GM21423 (cell line): ENCODE results near the gene SORL1.

ENCODE experiments used
- ATAC-seq: cut with Tn5 transposase; IDR thresholded peaks from one replicate; pipeline ENCODE4 v1.9.1; 2021; ENCODE audit warnings: mild to moderate bottlenecking, moderate library complexity; ENCODE audit not compliant: unreplicated experiment

Gene SORL1

GRCh38 chr11:121426476-121427399, 25.4 kb upstream of the SORL1 start:
- no peak for ATAC-seq

- ATAC-seq, result no peak
Observed at GRCh38 chr11:121427400-121427744, 24.7 kb upstream of the SORL1 start.

GRCh38 chr11:121429556-121429955, 22.6 kb upstream of the SORL1 start:
- ATAC-seq, result no peak

DNA sequence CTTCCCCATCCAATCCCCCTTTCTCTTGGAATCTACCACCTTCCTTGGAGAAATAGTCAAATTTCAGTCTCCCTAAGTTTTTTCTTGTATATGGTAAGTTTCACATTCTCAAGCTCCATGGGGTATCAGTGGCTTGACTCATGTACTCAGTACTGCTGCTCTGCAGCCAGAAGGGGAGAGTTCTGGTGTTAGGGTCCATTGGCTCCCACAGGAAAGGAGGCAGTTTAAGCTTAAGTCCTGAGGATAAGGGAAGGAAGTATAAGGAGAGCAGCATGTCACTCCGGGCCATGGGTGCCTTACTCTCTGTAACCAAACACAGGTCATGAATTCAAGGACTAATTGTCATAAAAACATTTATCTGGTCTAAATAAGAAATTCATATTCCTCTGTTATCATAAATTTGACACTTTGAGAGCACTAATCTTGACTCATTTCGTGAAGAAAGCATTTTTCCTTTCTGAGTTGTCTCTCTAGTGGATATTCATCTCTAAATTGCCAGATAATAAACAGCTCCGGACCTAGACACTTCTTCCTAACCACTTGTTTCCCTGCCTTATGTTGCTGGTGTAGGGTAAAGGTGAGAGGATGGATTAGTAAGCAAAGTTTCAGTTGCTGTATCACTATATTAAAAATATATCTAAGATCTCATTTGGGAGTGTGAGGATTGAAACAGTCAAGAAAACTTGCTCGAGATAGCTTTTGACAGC, 20.1 kb upstream of the SORL1 start:
- ATAC-seq, result no peak

- no peak for ATAC-seq
Observed at GRCh38 chr11:121435132-121435531, 17.0 kb upstream of the SORL1 start.

GRCh38 chr11:121435551-121436511, 16.3 kb upstream of the SORL1 start:
- ATAC-seq, result no peak

- no peak for ATAC-seq
Observed at GRCh38 chr11:121437018-121437685, 15.0 kb upstream of the SORL1 start.

DNA sequence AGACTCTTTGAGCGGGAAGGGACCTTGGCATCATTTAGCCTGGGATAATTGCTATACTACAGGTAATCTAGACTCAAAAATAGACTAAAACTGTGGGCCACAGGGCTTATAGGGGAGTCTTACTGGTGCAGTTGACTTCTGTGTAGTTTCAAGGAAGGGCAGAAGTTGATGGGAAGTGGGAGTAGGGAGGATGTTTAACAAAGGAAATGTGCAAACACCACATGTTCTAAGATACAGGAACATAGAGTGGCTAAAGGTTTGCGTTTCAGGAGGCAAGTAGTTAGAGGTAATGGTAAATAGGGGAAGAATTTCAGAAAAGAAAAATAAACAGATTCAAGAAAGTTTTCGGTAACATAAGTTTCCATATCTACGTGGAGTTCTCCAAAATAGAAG, 14.4 kb upstream of the SORL1 start:
- ATAC-seq, result no peak

DNA sequence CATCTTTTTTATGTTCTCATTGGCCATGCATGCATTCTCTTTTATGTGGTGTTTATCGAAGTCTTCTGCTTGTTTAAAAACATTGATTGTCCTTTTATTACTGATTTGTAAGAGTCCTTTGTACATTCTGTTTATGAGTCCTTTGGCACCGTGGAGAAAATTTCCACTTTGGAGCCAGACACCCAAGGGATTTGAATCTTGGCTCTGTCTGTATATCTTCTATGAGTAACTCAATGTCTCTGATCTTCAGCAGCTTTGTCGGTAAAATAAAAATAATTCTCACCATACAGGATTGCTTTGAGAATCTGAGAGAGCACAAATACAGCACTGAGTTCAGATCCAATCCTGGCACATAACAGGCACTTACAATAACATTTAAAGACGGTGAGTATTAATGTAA, 12.8 kb upstream of the SORL1 start:
- no peak for ATAC-seq

DNA sequence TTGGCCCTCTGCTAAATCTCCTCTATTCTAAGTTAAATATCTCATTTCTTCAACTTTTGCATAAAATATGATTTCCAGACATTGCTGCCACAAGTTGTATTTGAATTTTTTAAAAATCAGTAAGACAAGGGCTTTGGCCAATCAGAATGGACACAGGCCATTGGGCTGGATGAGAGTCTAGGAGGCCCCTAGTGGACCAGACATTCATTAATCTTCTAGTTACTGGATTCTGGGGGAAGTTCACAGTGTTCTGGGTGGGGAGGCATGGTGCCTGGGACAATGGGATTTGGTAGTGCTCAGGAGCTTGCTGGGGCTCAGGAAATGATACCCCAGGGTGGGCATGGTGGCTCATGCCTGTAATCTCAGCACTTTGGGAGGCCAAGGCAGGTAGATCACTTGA, 12.4 kb upstream of the SORL1 start:
- ATAC-seq, result no peak

GRCh38 chr11:121441521-121441920, 10.6 kb upstream of the SORL1 start:
- ATAC-seq, result no peak

- no peak for ATAC-seq
Observed at GRCh38 chr11:121443688-121444275, 8.3 kb upstream of the SORL1 start.

GRCh38 chr11:121444526-121444925, 7.6 kb upstream of the SORL1 start:
- no peak for ATAC-seq

GRCh38 chr11:121445071-121445768, 6.9 kb upstream of the SORL1 start:
- ATAC-seq, result no peak

GRCh38 chr11:121446752-121447156, 5.4 kb upstream of the SORL1 start:
- ATAC-seq, result no peak

- no peak for ATAC-seq
Observed at GRCh38 chr11:121448011-121448410, 4.1 kb upstream of the SORL1 start.

- ATAC-seq, result no peak
Observed at GRCh38 chr11:121448431-121448941, 3.6 kb upstream of the SORL1 start.

DNA sequence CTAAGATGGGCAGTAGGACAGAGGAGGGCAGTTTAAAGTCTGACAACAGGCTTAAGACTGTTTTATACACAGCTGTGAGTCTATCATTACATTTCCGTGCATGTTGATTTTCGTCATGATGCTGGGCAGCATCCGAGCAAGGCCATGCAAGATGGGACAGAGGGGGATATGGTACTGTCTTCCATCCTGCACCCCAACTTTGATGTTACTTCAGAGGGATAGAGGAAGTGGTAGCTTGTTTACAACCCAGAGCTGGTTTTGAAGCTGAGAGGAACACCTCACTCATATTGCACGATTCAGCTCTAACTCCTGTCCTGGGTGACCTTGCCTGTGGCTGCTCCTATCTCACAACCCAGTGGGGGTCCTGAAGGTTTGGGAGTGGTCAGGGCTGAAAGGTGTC, 3.0 kb upstream of the SORL1 start:
- no peak for ATAC-seq

DNA sequence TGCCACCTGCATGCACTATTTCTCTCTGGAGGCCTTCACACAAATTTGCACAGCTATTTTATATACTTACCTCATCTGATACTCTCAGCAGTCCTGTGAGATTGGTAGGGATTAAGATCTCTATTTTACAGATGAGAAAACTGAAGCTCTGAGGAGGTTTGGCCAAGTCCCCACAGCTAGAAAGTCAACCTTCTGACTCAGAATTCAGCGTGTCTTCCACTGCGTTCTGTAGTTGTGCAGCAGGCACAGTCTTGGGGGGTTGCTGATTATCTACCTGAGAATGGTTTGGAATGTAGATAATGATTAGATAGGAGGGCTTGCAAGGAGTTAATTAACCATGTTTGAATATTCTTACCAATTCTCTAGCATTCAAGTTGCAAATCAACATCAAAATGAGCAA, 2.5 kb upstream of the SORL1 start:
- no peak for ATAC-seq
